ENCODE data around the gene OSCP1.

The OSCP1 gene

DNA sequence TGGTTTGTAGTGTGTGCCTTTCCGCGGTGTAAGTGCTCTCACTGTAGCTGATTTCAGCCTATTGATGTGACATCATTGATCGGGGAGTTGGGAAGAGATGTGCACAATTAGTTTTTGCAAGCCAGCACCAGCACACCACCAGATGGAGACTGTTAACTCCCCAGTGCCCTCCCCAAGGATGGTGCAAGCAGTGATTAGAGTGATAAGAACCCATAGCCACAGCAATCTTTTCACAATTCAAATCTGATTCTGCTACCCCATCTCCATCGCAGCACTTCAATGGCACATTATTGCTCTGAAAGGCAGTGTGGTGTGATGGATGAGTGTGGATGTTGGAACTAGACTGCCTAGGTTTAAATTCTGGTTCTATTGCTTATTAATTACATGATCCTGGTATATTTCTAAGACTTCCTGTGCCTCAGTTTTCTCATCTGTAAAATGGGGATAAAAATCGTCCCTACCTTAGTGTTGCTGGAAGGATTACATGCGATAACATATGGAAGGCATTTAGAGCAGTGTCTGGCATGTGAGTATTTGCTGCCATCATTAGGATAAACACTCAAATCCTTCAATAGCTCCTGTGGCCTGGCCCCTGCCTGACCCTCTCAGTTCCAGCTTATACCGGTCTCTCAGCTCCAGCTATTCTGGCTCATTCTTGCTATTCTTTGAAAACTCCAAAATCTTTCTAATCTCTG is 25.8 kb upstream of the OSCP1 start:
- Histone ChIP-seq H3K36me3 (peaks cover 100% of the 10 kb centered on the region), H3K4me3 (ENCODE audit: low read depth in 1 of 2, low read length in 1 of 2) (no peak overlapping the region), H3K27ac (peak overlapping the region; percentile 92), H3K4me1 (ENCODE audit: control insufficient read depth in 1 of 2, insufficient read depth in 1 of 2, low read depth in 1 of 2, low read length in 1 of 2) (peaks cover 47 to 57% of the 10 kb centered on the region in 2 experiments), H3K9me3 (no peaks in the 10 kb centered on the region), H3K27me3 (no peaks in the 10 kb centered on the region)
- TF ChIP-seq, protein P1, sequence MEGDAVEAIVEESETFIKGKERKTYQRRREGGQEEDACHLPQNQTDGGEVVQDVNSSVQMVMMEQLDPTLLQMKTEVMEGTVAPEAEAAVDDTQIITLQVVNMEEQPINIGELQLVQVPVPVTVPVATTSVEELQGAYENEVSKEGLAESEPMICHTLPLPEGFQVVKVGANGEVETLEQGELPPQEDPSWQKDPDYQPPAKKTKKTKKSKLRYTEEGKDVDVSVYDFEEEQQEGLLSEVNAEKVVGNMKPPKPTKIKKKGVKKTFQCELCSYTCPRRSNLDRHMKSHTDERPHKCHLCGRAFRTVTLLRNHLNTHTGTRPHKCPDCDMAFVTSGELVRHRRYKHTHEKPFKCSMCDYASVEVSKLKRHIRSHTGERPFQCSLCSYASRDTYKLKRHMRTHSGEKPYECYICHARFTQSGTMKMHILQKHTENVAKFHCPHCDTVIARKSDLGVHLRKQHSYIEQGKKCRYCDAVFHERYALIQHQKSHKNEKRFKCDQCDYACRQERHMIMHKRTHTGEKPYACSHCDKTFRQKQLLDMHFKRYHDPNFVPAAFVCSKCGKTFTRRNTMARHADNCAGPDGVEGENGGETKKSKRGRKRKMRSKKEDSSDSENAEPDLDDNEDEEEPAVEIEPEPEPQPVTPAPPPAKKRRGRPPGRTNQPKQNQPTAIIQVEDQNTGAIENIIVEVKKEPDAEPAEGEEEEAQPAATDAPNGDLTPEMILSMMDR (IDR thresholded peaks at IDR 0.05), result no peak

DNA sequence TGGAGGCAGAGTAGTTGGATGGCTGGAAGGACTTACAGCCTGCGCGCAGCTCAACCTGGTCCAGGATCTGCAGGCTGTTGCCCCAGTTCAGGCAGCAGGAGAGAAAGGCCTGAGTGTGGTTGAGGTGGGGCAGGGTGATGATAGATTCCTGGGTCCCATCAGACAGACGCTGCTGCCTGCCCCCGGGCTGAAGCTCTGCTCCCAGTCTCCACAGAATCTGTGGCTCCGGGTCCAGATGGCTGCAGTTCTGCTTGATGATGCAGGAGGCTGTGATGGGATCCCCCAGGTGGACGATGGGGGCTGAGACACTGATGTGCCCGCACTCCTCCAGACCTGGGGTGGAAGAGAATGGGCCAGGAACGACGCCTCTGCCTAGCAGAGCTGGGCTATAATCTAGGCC is 25.1 kb upstream of the OSCP1 start:
- H3K36me3 ChIP-seq, result peaks cover 100% of the 10 kb centered on the region
- H3K9me3 ChIP-seq, result no peaks in the 10 kb centered on the region
- TF ChIP-seq, protein P1 (IDR thresholded peaks at IDR 0.05), result no peak
- H3K27me3 ChIP-seq, result no peaks in the 10 kb centered on the region
- H3K27ac ChIP-seq, result peak overlapping the region; percentile 92
- peaks cover 40 to 50% of the 10 kb centered on the region in 2 experiments for H3K4me1 ChIP-seq (ENCODE audit: control insufficient read depth in 1 of 2, insufficient read depth in 1 of 2, low read depth in 1 of 2, low read length in 1 of 2)
- no peak overlapping the region for H3K4me3 ChIP-seq (ENCODE audit: low read depth in 1 of 2, low read length in 1 of 2)

DNA sequence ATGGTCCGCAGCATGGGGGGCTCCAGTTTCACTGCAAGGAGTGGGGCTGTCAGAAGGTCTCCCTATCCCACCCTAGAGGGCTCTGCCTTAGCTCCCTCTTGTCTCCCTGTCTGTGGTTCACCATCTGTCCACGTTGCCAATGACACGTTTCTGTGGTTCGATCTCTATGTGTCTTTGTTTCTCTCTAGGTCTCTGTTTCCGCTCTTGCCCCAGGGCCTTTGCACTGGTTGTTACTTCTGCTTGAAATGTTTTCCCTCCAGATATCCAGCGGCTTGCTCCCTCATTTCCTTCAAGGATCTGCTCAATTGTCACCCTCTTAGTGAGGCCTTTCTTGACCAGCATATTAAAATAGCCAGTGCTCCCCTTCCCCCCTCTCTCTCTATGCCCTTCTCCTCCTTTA is 22.4 kb upstream of the OSCP1 start:
- peaks cover 4% of the 10 kb centered on the region for H3K9me3 ChIP-seq
- H3K27ac ChIP-seq, result peak overlapping the region; percentile 60
- peaks cover 18 to 28% of the 10 kb centered on the region in 2 experiments for H3K4me1 ChIP-seq (ENCODE audit: control insufficient read depth in 1 of 2, insufficient read depth in 1 of 2, low read depth in 1 of 2, low read length in 1 of 2)
- H3K4me3 ChIP-seq (ENCODE audit: low read depth in 1 of 2, low read length in 1 of 2), result no peak overlapping the region
- H3K27me3 ChIP-seq, result no peaks in the 10 kb centered on the region
- TF ChIP-seq, protein P1 (IDR thresholded peaks at IDR 0.05), result no peak
- H3K36me3 ChIP-seq, result peaks cover 100% of the 10 kb centered on the region

DNA sequence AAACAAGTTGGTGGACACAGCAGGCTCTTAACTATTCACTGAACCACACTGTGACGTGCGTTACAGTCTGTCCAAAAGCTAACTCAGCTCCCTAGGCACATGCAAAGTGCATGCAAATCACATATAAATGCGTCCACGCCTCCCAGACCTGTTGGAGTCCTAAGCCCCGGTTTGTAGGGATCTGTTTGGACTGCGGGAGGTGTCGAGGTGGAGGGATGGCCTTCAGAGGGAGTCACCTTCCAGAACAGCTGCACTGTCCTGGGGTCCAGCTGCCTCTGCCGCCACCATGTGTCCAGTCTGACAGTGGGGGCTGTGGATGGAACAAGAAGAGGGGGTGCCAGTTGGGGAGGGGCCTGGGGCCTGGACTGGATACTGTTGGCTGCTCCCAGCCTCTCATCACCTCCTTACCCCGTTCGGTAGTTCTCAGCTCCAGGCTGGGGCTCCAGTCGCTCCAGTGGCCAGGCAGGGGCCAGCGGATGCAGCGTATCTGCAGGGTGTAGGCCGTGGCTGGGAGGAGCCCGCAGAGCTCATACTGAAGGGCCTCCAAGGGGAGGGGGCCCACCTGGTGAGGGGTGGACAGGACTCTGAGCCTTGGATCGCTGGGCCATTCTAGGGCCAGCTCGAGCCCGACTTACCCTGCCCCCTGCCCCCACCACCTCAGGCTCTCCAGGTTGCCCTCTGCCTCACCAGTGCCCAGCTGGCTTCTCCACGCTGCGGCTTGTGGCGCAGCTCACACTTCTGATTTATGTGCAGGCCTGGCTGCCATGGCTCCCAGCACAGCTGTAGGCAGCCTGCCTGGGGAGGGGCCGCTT is 21.8 kb upstream of the OSCP1 start:
- H3K27me3 ChIP-seq, result no peaks in the 10 kb centered on the region
- H3K9me3 ChIP-seq, result peaks cover 4% of the 10 kb centered on the region
- no peak overlapping the region for H3K4me3 ChIP-seq (ENCODE audit: low read depth in 1 of 2, low read length in 1 of 2)
- peaks cover 16 to 27% of the 10 kb centered on the region in 2 experiments for H3K4me1 ChIP-seq (ENCODE audit: control insufficient read depth in 1 of 2, insufficient read depth in 1 of 2, low read depth in 1 of 2, low read length in 1 of 2)
- TF ChIP-seq, protein P1 (IDR thresholded peaks at IDR 0.05), result no peak
- peaks cover 100% of the 10 kb centered on the region for H3K36me3 ChIP-seq
- H3K27ac ChIP-seq, result peak overlapping the region; percentile 60

DNA sequence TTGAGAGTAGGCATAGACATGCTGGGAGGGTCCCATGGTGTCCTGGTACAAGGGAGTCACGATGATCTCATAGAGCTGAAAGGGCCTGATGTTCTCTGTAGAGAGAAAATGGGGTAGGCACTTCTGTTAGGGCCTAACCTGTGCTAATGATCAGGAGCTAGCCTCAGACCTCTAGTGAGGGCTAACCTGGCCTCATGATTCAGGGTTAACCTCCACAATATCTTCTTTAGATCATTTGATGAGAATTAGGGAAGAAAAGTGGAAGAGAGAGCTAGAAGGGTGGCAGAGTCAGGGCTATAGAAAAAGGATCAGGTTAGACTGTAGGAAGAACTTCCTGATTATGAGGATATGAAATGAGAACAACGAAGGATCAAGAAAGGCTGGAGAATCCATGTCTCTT is 18.9 kb upstream of the OSCP1 start:
- Histone ChIP-seq H3K4me1 (ENCODE audit: control insufficient read depth in 1 of 2, insufficient read depth in 1 of 2, low read depth in 1 of 2, low read length in 1 of 2) (peaks cover 33 to 42% of the 10 kb centered on the region in 2 experiments), H3K4me3 (ENCODE audit: low read depth in 1 of 2, low read length in 1 of 2) (no peak overlapping the region), H3K36me3 (peaks cover 96% of the 10 kb centered on the region), H3K27ac (peak overlapping the region; percentile 82), H3K27me3 (no peaks in the 10 kb centered on the region), H3K9me3 (peaks cover 4% of the 10 kb centered on the region)
- TF ChIP-seq, protein P1 (IDR thresholded peaks at IDR 0.05), result no peak

Data from neutrophil (primary cell).